Ishikawa (cell line): Measurements from ENCODE around the gene YWHAB.
A peak's percentile ranks its signal among the peaks of the same experiment; 100 is the strongest.

Experiments used
- CEBPB ChIP-seq: IDR thresholded peaks from 2 replicates; pipeline ENCODE4 v1.6.1; 2012
- CREB1 ChIP-seq: IDR thresholded peaks from 2 replicates; pipeline ENCODE4 v1.6.1; 2012; ENCODE audit warnings: low read depth
- EGR1 ChIP-seq: IDR thresholded peaks from 2 replicates; pipeline ENCODE4 v1.6.1; 2012
- EP300 ChIP-seq: IDR thresholded peaks from 2 replicates; pipeline ENCODE4 v1.6.1; 2012; ENCODE audit warnings: borderline replicate concordance
- FOXM1 ChIP-seq: IDR thresholded peaks from 2 replicates; pipeline ENCODE4 v1.6.1; 2012; ENCODE audit warnings: low read depth, borderline replicate concordance
- NFIC ChIP-seq: IDR thresholded peaks from 2 replicates; pipeline ENCODE4 v1.6.1; 2012
- RAD21 ChIP-seq: IDR thresholded peaks from 2 replicates; pipeline ENCODE4 v1.6.1; 2012; ENCODE audit warnings: low read depth
- TAF1 ChIP-seq: IDR thresholded peaks from 2 replicates; pipeline ENCODE4 v1.6.1; 2012; ENCODE audit warnings: low read depth, mild to moderate bottlenecking
- TCF12 ChIP-seq: IDR thresholded peaks from 2 replicates; pipeline ENCODE4 v1.6.1; 2012; ENCODE audit warnings: low read depth
- TEAD4 ChIP-seq: IDR thresholded peaks from 2 replicates; pipeline ENCODE4 v1.6.1; 2012
- USF1 ChIP-seq: IDR thresholded peaks from 2 replicates; pipeline ENCODE4 v1.6.1; 2012
- YY1 ChIP-seq: IDR thresholded peaks from 2 replicates; pipeline ENCODE4 v1.6.1; 2012; ENCODE audit warnings: low read depth
- ZBTB7A ChIP-seq: IDR thresholded peaks from 2 replicates; pipeline ENCODE4 v1.6.1; 2012; ENCODE audit warnings: low read depth
- TF ChIP-seq, protein P1 (sequence below): IDR thresholded peaks from 2 replicates; pipeline ENCODE4 v1.6.1; 2012
- TF ChIP-seq, protein P2 (sequence below): IDR thresholded peaks from 2 replicates; pipeline ENCODE4 v1.6.1; 2012; ENCODE audit warnings: low read depth, mild to moderate bottlenecking

The YWHAB gene

GRCh38 chr20:44851545-44851944 lies 34.0 kb upstream of the YWHAB start:
- TF ChIP-seq CREB1 (no peak), FOXM1 (no peak), CEBPB (no peak), EGR1 (no peak), EP300 (no peak), TEAD4 (no peak), TCF12 (no peak), USF1 (no peak), ZBTB7A (no peak), NFIC (no peak), YY1 (no peak), RAD21 (no peak), TAF1 (no peak)
- TF ChIP-seq, protein P1, sequence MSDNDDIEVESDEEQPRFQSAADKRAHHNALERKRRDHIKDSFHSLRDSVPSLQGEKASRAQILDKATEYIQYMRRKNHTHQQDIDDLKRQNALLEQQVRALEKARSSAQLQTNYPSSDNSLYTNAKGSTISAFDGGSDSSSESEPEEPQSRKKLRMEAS: no peak
- TF ChIP-seq, protein P2, sequence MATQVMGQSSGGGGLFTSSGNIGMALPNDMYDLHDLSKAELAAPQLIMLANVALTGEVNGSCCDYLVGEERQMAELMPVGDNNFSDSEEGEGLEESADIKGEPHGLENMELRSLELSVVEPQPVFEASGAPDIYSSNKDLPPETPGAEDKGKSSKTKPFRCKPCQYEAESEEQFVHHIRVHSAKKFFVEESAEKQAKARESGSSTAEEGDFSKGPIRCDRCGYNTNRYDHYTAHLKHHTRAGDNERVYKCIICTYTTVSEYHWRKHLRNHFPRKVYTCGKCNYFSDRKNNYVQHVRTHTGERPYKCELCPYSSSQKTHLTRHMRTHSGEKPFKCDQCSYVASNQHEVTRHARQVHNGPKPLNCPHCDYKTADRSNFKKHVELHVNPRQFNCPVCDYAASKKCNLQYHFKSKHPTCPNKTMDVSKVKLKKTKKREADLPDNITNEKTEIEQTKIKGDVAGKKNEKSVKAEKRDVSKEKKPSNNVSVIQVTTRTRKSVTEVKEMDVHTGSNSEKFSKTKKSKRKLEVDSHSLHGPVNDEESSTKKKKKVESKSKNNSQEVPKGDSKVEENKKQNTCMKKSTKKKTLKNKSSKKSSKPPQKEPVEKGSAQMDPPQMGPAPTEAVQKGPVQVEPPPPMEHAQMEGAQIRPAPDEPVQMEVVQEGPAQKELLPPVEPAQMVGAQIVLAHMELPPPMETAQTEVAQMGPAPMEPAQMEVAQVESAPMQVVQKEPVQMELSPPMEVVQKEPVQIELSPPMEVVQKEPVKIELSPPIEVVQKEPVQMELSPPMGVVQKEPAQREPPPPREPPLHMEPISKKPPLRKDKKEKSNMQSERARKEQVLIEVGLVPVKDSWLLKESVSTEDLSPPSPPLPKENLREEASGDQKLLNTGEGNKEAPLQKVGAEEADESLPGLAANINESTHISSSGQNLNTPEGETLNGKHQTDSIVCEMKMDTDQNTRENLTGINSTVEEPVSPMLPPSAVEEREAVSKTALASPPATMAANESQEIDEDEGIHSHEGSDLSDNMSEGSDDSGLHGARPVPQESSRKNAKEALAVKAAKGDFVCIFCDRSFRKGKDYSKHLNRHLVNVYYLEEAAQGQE: no peak

DNA sequence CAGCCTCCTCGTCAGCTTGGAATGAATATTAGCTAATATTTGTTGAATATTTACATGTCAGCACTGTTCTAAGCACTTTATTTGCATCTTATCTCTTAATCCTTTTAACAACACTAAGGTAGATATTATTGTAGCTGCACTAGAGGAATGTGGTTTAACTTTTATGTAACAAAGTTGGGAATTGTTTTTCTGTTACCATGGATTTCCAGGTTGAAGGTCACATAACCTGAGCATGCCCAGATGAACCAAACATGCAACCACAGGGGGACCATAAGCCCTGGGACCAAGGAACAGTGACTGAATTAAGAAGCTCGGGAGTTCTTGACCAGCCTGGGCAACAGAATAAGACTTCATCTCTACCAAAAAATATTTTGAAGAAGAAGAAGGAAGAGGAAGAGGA lies 29.1 kb upstream of the YWHAB start:
- TF ChIP-seq, protein P2: no peak
- TF ChIP-seq RAD21 (no peak), TCF12 (no peak), CEBPB (no peak), ZBTB7A (no peak), YY1 (no peak), FOXM1 (no peak), TAF1 (no peak), EGR1 (no peak), TEAD4 (no peak), CREB1 (no peak)

DNA sequence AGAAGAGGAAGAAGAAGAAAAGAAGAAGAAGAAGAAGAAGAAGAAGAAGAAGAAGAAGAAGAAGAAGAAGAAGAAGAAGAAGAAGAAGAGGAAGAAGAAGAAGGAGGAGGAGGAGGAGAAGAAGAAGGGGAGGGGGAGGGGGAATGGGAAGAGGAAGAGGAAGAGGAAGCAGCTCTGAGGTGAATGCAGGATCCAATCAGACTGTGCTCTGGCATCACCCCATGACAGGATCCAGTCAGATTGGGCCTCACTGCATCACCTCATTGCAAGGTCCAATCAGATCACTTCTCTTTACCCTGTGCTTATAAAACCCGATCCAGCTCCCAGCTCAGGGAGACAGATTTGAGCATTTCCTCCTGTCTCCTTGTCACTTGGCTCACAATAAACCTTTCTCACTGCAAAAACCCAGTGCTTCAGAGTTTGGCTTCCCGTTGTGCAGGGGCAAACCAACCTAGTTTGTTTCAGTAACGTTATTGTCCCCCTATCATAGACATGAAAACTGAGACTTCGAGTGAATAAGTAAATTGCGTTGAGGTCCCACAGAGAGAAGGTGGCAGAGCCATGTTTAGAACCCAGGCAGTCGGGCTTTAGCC lies 28.6 kb upstream of the YWHAB start:
- TF ChIP-seq USF1 (no peak), FOXM1 (no peak), TAF1 (no peak), CREB1 (no peak), EGR1 (no peak), RAD21 (no peak)

- TF ChIP-seq, protein P1: no peak
- TF ChIP-seq TCF12 (no peak), TEAD4 (no peak), CREB1 (no peak), USF1 (0 out of 2 replicates have a peak, but pooled peaks have one; percentile 23), EP300 (no peak), YY1 (no peak)
- TF ChIP-seq, protein P2: no peak
Observed at GRCh38 chr20:44858606-44859360, 26.7 kb upstream of the YWHAB start.
